GM18502 (cell line): Measurements from ENCODE around the gene POU3F4.
A peak's percentile ranks its signal among the peaks of the same experiment; 100 is the strongest.

Experiments
- ATAC-seq: cut with Tn5 transposase; IDR thresholded peaks from one replicate; pipeline ENCODE4 v1.9.1; 2021; ENCODE audit warnings: mild to moderate bottlenecking; ENCODE audit not compliant: unreplicated experiment, poor library complexity

The POU3F4 gene

DNA sequence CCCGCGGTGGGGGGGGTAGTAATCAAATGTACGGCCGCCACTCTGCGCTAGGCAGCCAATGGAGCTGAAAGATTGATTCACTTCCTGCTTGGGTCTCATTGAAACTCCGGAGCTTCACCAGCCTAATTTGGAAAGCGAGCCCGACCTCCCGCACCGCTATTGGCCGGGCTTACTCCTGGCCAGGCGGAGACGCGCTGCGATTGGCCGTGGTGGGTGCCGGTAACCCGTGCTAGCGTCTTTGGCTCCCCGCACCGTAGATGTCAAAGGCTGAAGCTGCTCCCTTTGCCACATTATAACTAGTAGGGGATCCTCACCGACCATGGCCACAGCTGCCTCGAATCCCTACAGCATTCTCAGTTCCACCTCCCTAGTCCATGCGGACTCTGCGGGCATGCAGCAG is at the start of gene POU3F4:
POU3F4 (plus strand) TSS at position 285 of the 400 bp plus-strand sequence; CDS start at position 320, 35 bp downstream.
- ATAC-seq, result no peak

DNA sequence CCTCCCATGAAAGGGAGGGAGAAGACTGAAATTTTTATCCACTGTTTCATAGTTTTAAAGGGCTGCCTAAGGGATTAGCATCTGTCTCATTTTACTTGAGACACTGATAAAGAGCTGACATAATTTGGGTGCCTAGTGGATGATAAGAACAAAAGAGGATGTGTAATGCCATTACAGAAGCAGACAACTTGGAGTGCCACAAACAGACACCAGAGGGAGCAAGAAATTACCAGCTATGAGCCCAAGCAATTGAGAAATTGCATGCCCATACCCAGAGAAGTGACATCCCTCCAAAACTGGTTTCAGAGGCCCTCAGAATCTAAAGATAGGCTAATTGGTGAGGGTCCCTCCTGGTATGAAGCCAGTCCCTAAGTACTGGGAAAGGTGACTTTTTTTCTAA is 38.5 kb upstream of the POU3F4 start:
- ATAC-seq, result peak; percentile 96

DNA sequence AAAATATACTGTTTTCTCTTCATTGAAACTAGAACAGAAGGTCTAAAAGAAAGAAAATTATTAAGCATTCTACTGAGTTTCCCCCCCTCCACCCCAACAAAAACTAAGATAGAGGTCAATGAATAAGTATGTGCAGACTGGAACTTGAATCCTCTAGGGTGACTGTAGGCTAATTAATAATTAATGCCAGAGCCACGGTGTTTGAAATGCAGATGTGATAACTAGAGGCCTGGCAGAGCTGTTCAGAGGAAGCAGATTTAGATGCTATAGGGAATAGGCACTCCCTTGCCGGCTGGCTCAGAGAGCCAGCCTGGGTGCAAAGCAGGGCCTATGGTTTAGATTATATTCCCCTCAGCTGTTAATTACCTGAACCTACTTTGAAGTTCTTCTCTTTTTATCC is 12.2 kb upstream of the POU3F4 start:
- ATAC-seq, result no peak

DNA sequence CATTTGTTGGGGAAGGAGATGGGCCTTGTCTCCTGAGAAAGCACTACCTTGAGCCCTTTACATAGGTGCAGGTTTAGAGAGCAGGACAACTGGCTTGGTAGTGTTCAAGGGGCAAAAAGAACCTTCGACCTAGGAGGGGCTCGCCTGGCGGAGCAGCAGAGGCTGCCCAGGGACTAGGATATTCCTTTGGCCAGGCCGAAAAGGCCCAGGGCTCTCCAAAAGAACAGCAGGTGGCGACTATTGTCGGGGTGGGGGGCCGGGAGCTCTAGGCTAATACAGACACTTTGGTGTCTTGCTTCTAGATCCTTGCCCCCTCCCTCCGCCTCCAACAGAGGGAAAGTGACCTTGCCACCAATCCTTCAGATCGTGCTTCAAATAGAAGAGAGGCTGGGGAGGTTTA is 7.1 kb upstream of the POU3F4 start:
- no peak for ATAC-seq

DNA sequence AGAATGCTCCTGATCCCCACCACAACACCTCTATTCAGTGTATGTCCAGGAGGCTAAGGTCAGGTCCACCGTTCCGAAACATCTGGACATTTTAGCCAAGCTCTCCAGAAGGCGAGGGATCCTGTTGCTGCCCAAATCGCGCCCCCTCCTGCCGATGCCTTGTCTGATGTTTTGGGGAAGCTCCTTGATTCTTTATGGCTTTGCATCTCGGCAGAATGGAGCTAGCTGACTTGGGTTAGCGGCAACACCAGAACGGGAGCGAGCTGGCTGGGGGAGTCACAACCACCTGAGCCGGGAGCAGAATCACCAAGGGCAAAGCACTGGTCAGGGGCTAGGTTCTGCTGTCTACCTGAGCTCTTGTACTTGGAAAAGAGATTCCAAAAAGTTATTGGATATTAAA is 6.6 kb upstream of the POU3F4 start:
- ATAC-seq, result no peak

DNA sequence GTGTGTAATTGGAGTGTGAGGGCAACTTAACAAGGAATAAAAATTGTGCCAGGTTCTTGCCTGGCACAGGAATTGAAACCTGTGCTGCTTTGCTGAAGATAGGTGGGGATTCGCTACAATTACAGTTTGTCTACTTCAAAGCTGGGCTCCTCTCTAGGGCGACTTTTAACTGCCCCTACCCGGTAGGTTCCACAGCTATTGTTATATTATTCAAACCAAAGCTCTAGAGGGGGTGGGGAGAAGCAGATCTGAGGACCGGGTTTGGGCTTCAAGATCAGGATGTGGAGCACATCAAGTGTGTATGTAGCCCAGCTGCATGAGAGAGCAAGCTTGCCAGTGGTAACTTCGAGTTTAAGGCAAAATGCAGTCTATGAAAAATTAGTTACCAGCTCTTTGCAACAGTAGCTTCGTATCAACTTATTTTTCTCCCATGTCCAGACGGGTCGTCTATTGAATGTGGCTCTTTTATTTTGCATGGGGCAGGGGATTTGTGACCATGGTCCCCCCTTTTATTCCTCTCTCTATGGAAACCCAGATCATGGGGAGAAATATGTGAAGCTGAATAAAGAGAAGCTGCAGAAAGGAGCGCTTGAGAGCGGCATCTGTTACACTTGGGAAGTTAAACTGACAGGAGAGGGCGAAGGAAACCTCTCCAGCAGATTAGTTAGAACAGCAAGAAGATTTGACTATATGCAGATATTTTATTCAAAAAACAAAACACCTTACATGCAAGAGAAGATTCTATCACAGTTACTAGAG is 3.2 kb upstream of the POU3F4 start:
- no peak for ATAC-seq

DNA sequence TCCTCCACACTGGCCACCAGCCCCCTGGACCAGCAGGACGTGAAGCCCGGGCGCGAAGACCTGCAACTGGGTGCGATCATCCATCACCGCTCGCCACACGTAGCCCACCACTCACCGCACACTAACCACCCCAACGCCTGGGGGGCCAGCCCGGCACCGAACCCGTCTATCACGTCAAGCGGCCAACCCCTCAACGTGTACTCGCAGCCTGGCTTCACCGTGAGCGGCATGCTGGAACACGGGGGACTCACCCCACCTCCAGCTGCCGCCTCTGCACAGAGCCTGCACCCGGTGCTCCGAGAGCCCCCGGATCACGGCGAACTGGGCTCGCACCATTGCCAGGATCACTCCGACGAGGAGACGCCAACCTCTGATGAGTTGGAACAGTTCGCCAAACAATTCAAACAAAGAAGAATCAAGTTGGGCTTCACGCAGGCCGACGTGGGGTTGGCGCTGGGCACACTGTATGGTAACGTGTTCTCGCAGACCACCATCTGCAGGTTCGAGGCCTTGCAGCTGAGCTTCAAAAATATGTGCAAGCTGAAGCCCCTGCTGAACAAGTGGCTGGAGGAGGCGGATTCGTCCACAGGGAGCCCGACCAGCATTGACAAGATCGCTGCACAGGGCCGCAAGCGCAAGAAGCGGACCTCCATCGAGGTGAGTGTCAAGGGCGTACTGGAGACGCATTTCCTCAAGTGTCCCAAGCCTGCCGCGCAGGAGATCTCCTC is 600 bp downstream of the POU3F4 start:
- no peak for ATAC-seq

DNA sequence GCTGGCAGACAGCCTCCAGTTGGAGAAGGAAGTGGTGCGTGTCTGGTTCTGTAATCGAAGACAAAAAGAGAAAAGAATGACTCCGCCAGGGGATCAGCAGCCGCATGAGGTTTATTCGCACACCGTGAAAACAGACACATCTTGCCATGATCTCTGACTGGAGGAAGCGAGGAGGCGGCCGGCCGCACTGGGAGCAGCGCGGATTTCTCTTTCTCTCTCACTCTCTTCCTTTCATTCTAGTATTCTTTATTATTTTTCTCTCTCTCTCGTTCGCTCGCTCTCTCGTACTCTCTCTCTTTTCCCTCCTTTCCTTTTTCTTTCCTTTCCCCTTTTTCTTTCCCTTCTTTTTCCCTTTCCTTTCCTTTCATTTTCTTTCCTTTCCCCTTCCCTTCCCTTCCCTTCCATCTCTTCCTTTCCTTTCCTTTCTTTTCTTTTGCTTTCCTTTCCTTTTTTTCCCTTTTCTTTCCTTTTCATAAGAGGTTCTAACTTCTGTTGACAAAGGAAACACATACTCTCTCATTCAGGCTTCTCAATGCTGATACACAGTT is 1.2 kb downstream of the POU3F4 start:
- no peak for ATAC-seq

DNA sequence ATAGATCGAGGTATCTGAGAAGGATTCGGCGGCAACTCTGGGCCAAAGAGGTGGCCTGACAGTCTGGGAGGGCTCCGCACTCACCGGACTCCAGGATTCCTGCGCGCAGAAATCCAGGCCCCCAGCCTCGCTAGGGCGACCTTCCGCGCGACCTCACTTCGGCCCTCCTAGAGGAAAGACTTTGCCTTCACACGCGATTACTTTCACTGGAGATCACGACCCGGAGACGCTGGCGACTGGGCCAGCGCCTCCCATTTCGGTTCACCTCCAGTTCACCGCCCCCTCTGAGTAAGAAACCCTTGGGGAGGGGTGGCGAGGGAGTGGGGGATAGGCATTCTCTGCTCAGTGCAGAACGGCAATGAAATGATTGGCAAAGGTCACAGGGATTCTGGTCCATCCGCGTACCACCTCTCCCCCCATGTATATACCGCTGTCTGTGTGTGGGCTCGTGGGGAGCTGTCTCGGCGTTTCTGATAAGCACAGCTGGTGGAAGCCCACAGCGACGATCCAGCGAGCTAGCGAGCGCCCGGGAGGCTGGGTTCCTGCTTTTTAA is 2.5 kb downstream of the POU3F4 start:
- ATAC-seq, result no peak

DNA sequence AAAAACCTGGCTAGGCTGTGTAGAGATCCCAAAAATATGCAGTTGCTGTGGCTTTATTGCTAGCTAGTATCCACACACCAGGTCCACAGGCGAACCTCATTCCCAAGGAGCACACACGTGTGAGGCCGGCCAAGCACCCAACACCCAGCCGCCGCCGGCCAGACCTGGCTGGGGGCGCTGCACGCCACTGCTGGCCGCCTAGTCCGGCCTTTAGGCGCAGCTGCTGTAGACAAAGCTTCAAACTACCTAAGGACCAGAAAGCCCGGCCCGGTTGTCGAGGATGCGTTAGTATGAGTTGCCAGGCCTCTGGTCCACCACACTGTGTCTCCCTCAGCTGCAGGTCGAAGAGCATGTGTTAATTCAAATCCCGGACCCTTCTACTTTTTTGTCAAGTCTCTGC is 3.1 kb downstream of the POU3F4 start:
- no peak for ATAC-seq

DNA sequence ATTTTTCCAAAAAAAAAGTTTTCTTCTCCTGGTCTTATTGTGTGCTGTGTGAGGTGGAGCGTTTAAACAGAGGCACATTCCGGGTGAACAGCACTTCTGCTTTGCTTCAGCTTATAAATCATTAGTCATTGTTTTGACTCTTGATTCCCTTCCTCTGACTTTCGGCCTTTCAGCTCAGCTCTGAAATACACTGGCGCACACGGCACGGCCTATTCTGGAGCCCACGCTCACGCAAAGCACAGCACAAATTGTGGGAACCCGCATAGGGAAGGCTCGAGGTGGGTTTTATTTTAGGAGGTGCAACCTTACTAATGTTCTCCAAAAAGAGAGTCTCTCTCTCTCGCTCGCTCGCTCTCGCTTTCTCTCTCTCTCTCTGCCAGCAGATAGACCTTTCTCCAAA is 4.0 kb downstream of the POU3F4 start:
- ATAC-seq, result no peak

DNA sequence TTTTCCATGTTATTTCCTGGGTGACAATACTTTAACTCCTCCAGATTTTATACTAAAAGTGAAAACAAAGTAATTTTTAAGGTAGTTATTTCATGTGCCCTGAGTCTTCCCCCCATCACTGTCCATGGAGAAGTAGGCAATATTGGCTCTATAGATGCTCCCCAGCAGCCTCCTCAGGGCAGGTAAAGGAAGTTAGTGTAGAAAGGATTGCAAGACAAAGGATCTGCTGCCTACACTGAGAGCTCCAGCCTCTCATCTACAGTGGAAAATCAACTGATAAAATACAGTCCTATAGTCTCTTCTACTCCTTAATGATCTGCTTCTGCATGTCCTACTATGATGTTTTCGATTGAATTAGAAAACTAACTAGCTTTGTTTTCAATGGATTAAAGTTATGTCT is 8.5 kb downstream of the POU3F4 start:
- ATAC-seq, result no peak

DNA sequence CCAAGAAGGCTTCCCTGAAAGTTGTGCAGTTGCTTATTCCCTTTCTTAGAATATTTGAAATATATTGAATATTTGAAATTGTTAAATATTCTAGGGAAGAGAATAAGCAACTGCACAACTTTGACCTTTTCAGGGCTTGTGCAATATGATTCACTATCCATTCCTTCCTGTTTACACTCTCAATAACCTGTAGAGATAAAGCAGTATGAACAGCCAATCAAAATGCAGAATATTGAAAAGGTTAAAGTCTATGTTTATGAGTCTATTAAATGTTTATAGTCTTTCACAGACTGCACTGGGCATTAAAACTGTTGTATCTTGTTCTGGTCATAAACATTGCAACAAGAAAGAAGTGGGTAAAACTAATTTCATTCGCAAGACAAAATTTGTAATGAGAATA is 13.8 kb downstream of the POU3F4 start:
- ATAC-seq, result no peak

DNA sequence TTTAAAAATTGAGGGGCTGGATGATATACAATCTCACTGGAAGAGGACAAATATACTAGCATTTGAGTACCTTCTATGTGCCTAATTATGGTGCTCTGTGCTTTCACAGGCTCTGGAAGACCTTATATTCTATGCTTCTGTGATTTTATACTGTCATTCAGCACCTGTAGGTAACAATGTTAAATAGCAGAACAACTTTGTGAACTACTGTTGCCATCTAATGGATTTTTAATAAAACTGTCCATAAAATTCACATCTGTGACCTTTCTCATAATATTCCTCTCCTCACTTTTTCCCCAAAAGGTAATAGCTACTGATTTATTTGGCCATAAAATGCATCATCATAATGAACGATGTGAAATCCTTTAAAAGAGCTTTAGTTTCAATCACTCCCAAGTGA is 21.9 kb downstream of the POU3F4 start:
- ATAC-seq, result no peak

DNA sequence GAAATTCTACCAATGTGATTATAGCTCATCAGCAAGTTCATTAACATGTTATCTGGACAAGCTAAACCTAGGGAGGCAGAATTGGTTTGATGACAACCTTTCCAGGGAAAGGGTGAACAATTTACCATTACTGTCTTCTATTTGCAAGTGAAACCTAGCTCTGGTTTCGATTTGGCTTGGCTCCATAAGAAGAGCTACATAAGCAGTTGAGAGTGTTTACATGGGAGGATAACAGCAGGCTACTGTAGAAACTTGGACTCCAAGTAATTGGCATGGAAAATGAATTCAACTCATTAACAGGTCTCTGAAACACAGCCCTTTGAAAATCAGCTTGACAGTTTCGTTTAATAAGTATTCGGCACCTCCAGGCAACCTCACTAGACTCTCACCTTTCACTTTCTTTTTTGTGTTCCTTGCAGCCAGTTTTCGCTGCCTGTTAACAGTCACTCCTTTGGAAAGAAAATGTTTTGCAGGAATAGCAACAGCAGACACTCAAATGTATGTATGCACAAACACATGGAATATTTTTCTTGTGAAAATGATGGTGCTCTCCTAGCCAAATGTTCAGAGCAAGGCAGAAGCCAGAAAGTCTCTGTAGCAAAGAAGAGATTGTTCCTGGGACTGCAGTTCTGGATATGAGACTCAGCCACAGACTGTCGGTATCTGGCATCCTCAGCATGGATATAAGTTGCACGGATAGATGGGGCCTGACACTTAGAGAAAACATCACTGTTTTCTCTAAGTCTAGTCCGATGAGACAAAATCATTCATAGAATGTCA is 27.5 kb downstream of the POU3F4 start:
- no peak for ATAC-seq
